Muscle layer of duodenum (tissue), 2 donors: ENCODE data around the gene PRLH.

Experiments
- H3K27ac ChIP-seq: one replicate; pipeline ENCODE4 v1.7.0; 2013; ENCODE audit warnings: mild to moderate bottlenecking, low read length
- H3K27me3 ChIP-seq: one replicate; pipeline ENCODE4 v1.7.0; 2013; ENCODE audit warnings: low read depth, mild to moderate bottlenecking, control low read depth, low read length
- H3K36me3 ChIP-seq, 2 donors: one replicate each; pipeline ENCODE4 v1.7.0; 2013; ENCODE audit warnings: low read length in 2 of 2, control low read depth in 1 of 2, mild to moderate bottlenecking in 1 of 2; ENCODE audit not compliant: insufficient read depth in 2 of 2, control insufficient read depth in 1 of 2
- H3K4me1 ChIP-seq, 2 donors: one replicate each; pipeline ENCODE4 v1.7.0; 2013; ENCODE audit warnings: low read length in 2 of 2, mild to moderate bottlenecking in 2 of 2, control low read depth in 1 of 2, moderate library complexity in 1 of 2; ENCODE audit not compliant: insufficient read depth in 2 of 2, control insufficient read depth in 1 of 2
- H3K4me3 ChIP-seq, 2 donors: one replicate each; pipeline ENCODE4 v1.7.0; 2013; ENCODE audit warnings: low read length in 2 of 2, low read depth in 1 of 2, mild to moderate bottlenecking in 1 of 2
- H3K9me3 ChIP-seq, 2 donors: one replicate each; pipeline ENCODE4 v1.7.0; 2013; ENCODE audit warnings: low read length in 2 of 2, control low read depth in 1 of 2, mild to moderate bottlenecking in 1 of 2; ENCODE audit not compliant: control insufficient read depth in 1 of 2
- donor health status: healthy.

The PRLH gene

DNA sequence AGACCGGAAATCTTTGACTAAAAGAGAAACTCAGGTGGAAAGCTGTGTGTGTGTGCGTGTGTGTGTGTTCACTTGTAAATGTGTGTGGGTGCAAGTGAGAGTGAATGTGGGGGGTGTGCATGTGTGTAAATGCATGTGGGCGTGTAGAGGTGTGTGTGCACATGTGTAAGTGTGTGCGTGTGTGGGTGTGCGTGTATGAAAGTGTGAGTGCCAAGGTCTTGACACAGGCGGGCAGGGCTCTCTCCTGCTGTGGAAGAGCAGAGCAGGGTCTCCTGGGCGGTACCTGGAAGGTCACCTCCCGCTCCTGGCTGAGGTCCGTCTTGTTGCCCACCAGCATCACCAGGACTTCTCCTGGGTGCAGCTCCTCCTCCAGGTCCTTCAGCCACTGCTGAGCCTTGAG lies 10.6 kb downstream of the PRLH start:
- H3K4me3 ChIP-seq: no peak overlapping the region
- H3K9me3 ChIP-seq: no peaks in the 10 kb centered on the region
- H3K36me3 ChIP-seq: no peaks in the 10 kb centered on the region
- no peak overlapping the region for H3K27ac ChIP-seq
- peaks cover 7 to 16% of the 10 kb centered on the region in 2 donors for H3K4me1 ChIP-seq
- H3K27me3 ChIP-seq: no peaks in the 10 kb centered on the region

DNA sequence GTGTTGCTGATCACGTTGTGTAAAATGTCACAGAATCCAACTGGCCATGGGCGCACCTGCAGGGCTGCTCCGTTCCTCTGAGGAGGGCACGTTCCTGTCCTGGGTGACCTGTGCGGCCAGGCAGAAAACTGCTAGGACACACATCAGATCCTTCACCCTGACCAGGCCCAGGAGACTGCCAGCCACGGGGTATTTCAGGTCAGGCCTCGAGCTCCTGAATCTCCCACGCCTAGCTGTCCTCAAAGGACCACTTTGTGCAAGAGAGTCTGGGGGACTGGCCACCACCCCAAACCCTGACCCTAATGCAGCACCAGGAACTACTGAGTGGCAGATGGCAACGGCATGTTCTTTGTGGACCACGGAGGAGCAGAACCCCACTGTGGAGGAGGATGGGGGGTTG lies 11.1 kb downstream of the PRLH start:
- Histone ChIP-seq H3K27me3 (no peaks in the 10 kb centered on the region), H3K27ac (no peak overlapping the region), H3K36me3 (no peaks in the 10 kb centered on the region), H3K9me3 (no peaks in the 10 kb centered on the region), H3K4me3 (no peak overlapping the region), H3K4me1 (peaks cover 7 to 17% of the 10 kb centered on the region in 2 donors)

DNA sequence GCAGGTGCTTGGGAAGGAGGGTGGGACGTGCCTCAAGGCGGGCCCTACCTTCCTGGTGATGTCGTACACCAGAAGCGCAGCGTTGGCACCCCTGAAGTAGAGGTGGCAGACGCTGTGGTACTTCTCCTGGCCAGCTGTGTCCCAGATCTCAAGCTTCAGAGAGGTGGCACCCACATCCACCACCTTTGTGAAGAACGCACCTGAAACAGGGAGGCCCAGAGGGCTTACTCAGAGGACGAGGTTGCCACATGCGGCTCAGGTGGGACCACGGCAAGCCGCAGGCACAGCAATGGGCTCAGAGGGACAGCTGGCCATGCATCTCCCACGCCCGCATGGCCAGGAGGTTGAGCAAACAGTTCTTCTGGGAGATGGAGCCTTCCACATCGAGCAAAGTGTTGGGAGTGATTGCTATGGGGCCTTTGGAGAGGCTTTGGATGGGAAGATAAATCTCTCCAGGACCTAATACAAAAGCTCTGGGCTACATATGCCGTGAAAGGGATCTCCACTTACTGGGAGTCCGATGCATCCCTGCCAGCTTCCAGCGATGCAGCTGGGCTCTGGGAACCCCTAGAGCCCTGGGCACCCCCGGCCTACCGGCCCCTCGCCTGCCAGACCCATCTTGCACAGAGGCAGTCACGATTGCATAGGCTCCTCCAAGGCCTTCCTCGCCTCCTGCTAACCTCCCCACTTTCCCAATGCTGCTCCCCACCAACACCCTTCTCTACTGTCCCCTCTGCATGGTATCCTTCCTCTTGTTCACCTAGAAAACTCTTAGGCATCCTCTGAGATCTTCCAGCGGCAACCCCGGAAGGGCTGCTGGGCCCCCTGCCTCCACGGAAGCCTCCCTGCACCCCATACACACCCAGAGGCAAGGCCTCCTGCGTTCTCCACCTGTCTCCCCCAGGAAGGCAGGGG lies 11.8 kb downstream of the PRLH start:
- H3K4me1 ChIP-seq: peaks cover 5 to 14% of the 10 kb centered on the region in 2 donors
- H3K9me3 ChIP-seq: no peaks in the 10 kb centered on the region
- no peaks in the 10 kb centered on the region for H3K27me3 ChIP-seq
- no peak overlapping the region for H3K4me3 ChIP-seq
- H3K27ac ChIP-seq: no peak overlapping the region
- no peaks in the 10 kb centered on the region for H3K36me3 ChIP-seq

DNA sequence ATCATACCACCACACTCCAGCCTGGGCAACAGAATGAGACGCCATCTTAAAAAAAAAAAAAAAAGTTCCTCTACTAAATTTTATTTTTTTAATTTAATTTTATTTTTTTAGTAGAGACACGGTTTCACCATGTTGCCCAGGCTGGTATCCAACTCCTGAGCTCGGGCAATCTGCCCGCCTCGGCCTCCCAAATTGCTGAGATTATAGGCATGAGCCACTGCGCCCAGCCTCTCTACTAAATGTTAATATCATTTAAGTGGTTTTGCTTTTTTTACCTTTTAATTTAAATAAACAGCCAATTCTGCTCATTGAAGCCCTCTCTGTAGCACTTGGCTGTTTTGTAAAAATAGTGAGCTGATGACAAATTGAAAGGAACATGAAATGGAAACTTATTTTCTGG lies 15.0 kb downstream of the PRLH start:
- Histone ChIP-seq H3K9me3 (no peaks in the 10 kb centered on the region), H3K27me3 (no peaks in the 10 kb centered on the region), H3K4me3 (no peak overlapping the region), H3K36me3 (no peaks in the 10 kb centered on the region), H3K4me1 (peaks cover 5 to 9% of the 10 kb centered on the region in 2 donors), H3K27ac (no peak overlapping the region)

DNA sequence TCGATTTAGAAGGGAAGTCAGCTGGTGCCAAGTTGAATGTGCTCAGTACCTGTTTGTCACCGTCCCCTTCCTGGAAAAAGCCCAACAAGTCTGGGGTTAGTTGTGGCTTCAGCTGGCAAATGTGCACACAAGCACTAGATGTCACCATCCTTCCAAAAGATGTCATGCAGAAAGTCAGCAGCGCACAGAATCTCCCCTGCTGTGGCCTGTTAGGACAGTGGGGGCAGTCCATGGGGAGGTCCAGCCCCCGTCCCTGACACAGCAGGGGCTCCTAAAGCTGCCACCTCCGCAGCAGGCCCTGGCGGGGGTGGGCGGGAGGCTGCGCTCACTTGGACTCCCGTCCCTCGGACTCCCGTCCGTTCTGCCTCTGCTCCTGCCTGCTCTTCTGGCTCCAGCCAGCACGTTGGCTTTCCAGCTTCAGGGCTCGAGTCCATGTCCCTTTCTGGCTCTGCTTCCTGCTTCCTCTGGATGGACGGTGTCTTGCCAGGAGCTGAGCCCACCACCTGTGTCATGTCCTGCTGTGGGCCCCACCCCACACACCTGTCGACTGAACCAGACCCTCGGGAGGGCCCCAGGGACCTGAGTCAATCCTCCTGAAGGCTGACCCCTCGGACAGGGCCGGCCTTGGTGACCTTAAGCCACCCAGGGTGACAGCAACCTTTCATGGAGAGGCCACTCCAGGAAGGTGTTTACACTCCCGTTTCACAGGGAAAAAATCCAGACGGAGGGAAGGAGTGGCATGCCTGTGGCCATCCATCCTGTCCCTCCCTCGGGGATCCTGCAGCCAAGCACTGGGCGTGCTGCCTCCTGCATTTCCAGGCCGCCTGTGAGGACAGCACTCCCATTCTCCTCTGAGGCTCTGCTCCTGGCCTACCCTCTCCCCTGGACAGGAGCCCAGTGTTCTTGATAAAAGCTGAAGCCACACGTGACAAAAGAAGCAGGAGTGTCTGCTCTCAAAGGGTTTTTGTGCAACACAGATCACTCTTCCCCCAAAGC lies 15.7 kb downstream of the PRLH start:
- no peaks in the 10 kb centered on the region for H3K9me3 ChIP-seq
- H3K36me3 ChIP-seq: no peaks in the 10 kb centered on the region
- H3K27me3 ChIP-seq: no peaks in the 10 kb centered on the region
- no peak overlapping the region for H3K27ac ChIP-seq
- H3K4me1 ChIP-seq: peaks cover 5 to 9% of the 10 kb centered on the region in 2 donors
- H3K4me3 ChIP-seq: peak overlapping the region in 1 of 2 donors; percentile 42

DNA sequence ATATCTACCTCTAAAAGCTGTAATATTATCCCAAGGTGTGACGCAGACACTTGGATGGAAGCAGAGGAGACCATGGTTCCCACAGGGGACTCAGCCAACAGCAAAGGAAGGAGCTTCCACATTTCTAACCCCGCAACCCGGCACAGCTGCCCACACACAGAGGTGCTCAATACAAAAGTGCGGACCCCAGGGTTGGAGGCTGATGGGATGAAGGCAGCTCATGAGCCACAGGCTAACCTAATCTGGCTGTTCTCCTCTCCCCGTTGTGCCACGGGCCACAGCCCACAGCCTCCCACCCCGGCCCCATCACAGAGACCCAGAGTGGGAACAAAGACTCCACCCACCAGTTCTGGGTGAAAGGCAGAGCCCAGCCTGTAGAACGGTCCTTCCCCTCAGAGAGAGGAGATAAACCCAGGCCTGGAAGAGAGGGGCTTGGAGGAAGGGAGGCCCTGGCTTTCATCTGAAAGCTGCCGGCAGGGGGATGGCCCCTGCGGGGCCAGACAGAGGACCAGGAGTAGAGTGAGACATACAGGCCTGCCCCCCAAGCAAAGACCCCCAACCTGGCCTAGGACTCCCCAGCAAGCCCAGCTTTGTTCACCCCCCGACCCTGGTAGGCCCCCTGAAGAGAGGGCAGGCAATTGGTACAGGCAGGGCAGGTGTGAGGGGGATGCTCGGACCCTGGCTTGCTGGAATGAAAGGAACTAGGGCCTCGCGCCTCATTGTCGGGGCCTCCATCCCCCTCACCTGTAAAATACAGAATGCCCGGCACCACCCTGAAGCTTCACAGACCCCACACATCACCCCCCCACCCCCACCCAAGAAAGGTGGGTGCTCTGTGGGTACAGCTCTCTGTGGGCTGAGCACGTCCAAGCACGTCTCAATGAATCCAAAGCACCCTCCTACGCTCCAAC lies 17.3 kb downstream of the PRLH start:
- Histone ChIP-seq H3K4me3 (no peak overlapping the region), H3K27ac (no peak overlapping the region), H3K9me3 (no peaks in the 10 kb centered on the region), H3K27me3 (no peaks in the 10 kb centered on the region), H3K4me1 (peaks cover 5 to 9% of the 10 kb centered on the region in 2 donors), H3K36me3 (no peaks in the 10 kb centered on the region)

DNA sequence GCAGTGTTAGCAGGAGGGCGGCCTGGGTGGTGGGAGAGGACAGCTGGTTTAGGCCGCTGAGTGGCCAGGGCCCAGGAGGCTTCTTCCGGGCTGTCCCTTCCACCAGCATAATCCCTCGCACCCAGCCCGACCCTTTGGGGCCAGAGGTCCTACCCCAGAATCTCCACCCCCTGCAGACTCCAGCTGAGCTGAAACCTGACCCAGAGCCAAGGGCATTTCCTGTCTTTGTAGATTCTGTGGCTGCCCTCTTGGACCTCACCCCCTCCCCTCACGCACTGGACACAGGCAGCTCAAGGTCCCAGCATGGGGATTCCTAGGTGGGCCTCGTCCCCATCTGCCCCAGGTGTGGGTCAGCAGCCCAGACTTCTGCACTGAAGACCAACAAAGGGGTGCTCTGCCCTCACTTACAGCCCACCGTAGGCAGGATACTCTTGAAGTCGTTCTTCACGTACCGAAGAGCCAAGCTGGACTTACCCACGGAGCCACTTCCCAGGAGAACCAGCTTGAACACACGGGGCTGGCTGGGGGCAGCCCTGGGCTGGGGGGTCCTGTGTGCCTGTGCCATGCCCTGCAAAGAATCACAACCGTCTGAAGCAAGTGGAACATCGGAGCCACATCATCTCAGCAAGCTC lies 19.3 kb downstream of the PRLH start:
- Histone ChIP-seq H3K27ac (no peak overlapping the region), H3K27me3 (no peaks in the 10 kb centered on the region), H3K9me3 (no peaks in the 10 kb centered on the region), H3K4me3 (no peak overlapping the region), H3K4me1 (peaks cover 10 to 15% of the 10 kb centered on the region in 2 donors), H3K36me3 (no peaks in the 10 kb centered on the region)

DNA sequence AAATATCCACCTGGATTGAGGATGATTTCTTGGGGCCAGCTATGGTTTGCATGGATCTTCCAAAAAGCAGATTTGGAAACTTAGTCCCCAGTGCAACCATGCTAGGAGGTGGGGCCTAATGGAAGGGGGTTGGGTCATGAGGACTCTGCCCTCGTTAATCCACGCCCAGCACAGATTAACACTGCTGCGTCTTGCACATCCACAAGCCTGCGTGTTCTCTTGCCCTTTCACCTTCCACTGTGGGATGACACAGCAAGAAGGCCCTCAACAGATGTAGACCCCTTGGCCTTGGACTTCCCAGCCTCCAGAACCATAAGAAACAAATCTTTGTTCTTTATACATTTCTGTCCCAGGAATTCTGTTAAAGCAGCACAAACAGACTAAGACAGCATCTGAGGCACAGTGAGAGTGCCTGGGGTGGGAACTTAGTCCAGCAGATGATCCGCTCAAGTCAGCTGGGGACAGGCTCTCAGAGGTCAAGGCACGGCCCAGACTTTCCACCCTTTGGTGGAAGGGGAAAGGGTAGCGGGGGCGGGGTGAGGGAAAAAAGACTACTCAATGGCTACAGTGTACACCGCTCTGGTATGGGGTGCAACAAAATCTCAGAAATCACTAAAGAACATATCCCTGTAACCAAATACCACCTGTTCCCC lies 21.8 kb downstream of the PRLH start:
- no peaks in the 10 kb centered on the region for H3K27me3 ChIP-seq
- H3K36me3 ChIP-seq: no peaks in the 10 kb centered on the region
- peaks cover 6 to 9% of the 10 kb centered on the region in 2 donors for H3K4me1 ChIP-seq
- H3K9me3 ChIP-seq: no peaks in the 10 kb centered on the region
- no peak overlapping the region for H3K27ac ChIP-seq
- H3K4me3 ChIP-seq: no peak overlapping the region

DNA sequence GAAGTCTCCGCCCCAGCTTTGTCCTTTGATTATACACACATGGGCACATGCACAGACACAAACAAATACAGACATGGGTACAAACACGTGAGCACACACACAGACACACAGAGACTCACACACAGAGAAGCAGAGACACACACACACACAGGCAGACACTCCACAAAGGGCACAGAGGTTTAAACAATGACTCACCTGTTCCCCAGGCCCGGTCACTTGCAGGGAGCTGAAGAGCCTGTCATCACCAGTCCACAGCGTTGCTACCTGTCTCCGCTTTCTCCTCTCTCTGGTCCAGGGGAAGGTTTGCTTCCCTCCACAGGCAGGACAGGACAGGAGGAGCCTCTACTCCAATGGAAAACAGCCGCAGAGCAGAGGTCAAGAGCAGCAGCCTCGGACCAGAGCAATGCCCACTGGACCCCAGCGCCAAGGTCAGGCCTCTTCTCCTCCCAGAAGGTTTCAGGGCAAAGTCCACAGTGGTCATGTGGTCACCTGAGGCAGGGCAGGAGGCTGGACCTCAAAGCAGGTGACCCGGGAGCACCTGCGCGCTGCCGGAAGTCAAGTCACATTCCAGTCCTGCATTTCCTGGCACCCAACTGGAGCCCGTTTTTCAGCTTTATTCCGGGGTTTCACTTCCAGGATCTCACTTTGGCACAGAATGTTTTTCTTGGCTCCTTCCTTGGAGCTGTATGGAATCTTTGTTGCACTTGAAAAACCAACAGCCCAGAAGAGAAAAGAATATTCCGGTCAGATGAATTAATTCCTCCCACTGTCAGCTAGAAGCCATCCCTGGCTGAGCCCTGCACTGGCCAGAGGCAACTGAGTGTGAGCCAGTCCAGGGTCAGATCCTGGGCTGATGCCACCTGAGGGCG lies 24.1 kb downstream of the PRLH start, which contains the start of gene RAB17:
RAB17 (minus strand) TSS at position 463 of the 869 bp plus-strand sequence. CDS start 4,580 bp downstream, outside the sequence.
- H3K27ac ChIP-seq: peak within 1 kb of the TSS; percentile 24
- H3K27me3 ChIP-seq: no peaks in the 10 kb centered on the region
- no peaks in the 10 kb centered on the region for H3K36me3 ChIP-seq
- H3K4me1 ChIP-seq: peaks cover 6 to 12% of the 10 kb centered on the region in 2 donors
- no peaks in the 10 kb centered on the region for H3K9me3 ChIP-seq
- peak within 1 kb of the TSS in 1 of 2 donors; percentile 42 for H3K4me3 ChIP-seq
